GM18505 (cell line): ENCODE results near the gene ARMH3.
A peak's percentile ranks its signal among the peaks of the same experiment; 100 is the strongest.

Source experiments
- ATAC-seq: cut with Tn5 transposase; IDR thresholded peaks from one replicate; pipeline ENCODE4 v1.9.1; 2021; ENCODE audit not compliant: unreplicated experiment
- POLR2A ChIP-seq: IDR thresholded peaks from 4 replicates; pipeline ENCODE4 v1.6.1; 2011; ENCODE audit warnings: borderline replicate concordance; ENCODE audit not compliant: insufficient read depth, insufficient read length; ENCODE audit errors: extremely low read depth

Gene ARMH3

DNA sequence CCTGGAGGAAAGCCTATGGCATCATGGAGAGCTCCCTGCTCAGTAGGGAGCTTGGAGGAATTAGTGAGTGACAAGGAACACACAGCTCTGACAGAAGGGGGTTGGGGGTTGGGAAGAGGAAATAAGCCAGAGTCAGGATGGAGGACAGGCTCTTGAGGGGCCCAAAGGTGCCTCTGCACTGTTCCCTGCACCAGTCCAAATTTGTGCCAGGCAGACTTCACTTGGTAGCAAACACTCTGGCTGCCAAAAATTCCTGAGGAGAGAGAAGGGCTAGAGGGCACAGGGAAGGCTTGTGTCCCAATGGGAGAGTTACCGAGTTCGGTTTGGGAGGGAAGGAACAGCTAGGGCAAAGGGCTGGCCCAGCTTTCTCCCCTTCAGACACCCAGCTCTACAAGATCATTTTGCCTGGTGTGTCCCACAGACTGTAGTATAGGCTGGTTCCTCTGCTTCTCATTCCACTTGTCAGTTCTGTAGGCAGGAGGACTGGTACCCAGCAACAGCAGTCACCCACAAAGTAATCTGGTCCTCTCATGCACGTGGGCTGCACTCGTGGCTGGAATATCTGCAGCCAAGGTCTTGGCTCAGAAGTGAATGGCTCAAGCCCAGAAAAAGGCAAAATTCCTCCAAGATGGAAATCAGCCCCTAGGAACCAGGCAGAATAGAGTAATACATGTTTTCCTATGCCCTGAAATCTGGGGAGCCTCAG lies 204.4 kb downstream of the ARMH3 start:
- TF ChIP-seq POLR2A = no peak
- no peak for ATAC-seq

GRCh38 chr10:101850749-101851148 lies 205.2 kb downstream of the ARMH3 start:
- TF ChIP-seq POLR2A = no peak
- no peak for ATAC-seq

- ATAC-seq = no peak
- TF ChIP-seq POLR2A = no peak
Observed at GRCh38 chr10:101848894-101849351, 207.1 kb downstream of the ARMH3 start.

GRCh38 chr10:101848408-101848807 lies 207.6 kb downstream of the ARMH3 start:
- no peak for ATAC-seq
- TF ChIP-seq POLR2A = no peak

DNA sequence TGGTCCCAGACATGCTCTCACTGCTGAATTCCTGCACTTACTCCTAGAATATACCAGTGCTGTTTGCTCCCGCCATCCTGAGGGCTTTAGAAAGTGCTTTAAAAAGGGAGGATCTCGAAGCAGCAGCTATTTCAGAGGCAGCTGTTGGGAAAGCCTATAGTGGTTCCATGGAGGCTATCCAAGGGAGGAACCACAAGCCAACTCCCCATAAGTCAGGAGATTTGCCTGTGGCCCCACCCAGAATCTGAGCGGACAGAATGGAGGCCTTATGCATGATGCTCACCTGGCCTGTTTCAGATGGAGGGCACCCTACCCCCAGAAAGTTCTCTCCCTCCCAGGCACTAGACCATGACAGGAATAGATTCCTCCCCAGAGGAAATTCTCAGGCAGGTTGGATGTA lies 210.1 kb downstream of the ARMH3 start:
- ATAC-seq = no peak
- TF ChIP-seq POLR2A = no peak

DNA sequence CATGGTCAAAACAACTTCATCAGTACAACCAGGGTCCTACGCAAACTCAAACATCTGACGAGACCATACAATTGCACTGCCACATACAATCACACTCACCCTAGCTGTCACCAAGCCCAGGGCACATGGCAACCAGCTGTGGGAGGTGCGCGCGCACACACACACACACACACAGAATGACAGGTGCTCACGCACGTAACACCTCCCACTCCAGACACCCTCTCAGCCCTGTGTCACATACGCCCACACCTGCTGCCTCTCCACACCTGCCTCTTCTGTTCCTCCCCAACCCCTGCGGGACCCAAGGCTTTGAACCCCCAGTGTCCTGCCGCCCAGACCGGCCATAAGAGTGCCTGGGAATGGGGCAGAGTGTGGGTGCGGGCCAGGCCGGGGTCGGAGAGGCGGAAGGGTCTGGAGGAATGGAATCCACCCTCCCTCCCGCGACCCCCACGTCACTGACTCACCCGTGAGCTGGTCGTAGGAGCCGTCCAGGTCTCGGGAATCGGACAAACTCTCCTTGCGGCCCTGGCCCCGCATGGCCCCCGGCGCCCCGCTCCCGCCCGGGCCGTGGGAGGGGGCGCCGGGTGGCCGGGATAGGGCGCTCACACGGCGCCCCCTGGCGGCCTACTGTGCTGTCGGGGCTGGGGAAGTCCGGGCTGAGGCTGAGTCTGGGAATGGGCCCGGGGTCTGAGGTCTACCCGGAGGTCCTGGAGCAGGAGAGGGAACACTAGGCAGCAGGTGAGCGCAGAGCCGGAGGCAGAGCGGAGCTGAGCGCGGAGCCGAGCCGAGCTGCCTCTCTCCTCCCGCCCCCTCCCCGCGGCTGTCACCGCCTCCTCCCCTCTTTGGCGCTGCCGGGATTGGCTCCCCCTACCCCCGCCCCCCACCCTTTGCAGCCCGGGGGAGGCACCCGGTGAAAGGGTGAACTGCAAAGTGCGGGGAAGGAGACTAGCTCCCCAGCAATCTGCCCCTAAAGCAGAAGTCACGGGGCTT lies 212.6 kb downstream of the ARMH3 start, which contains the start of gene KCNIP2:
Gene KCNIP2 (minus strand): TSS at position 769 of the 990 bp plus-strand sequence. CDS start 232 bp downstream, at position 537.
- peak; percentile 14 for TF ChIP-seq POLR2A
- ATAC-seq = no peak

DNA sequence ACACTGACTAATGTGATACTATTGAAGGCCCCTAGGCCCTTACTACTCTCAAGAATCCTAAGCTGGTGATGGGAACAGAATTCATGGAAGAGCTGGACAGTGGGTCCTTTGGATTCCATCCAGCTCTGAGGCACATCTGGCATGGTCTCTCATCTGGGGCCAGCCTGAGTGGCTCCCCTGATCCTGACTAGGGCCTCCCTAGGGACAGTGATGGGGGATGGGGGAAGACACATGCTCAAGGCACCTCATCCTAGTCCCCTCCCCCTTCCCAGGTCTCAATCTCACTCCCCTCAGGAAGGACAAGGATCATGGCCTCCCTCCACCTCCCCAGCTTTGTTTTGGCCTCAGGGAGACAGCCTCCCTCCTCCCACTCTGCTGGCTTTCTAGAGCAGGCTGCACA lies 214.1 kb downstream of the ARMH3 start:
- TF ChIP-seq POLR2A = no peak
- ATAC-seq = no peak

DNA sequence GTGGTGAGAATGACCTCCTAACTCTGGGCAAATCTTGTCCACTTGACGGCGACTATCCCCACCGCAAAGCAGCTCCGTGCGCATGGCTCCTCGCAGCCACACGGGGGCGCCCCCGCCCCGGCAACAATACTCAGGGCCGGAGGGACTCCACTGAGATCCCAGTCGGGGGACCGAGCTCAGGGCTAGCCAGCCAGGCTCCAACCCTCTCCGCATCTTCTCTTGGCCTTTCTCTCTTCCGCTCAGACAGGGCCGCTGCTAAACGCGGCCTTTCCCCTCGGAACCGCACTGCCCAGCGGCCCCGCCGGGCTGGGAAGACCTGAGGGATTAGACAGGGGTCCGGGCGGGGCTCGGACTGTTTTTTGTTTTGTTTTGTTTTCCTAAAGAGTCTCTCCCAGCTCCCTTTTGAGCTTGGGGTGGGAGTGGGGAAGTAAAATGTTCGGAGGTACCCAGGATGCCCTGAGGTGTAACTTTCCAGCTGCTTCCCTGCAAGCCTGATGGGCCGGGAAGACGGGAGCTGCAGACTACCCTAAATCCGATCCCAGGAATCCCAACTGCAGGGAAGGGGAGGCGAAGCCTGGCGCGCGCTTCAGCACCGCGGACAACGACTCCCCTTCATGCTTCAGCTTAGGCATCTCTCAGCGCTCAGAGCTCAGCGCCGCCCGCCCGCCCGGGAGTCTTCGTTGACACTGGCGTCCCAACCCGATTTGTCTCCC lies 215.1 kb downstream of the ARMH3 start:
- peak; percentile 60 for ATAC-seq
- TF ChIP-seq POLR2A = no peak

- TF ChIP-seq POLR2A = no peak
- ATAC-seq = no peak
Observed at GRCh38 chr10:101840102-101840684, 215.8 kb downstream of the ARMH3 start.

DNA sequence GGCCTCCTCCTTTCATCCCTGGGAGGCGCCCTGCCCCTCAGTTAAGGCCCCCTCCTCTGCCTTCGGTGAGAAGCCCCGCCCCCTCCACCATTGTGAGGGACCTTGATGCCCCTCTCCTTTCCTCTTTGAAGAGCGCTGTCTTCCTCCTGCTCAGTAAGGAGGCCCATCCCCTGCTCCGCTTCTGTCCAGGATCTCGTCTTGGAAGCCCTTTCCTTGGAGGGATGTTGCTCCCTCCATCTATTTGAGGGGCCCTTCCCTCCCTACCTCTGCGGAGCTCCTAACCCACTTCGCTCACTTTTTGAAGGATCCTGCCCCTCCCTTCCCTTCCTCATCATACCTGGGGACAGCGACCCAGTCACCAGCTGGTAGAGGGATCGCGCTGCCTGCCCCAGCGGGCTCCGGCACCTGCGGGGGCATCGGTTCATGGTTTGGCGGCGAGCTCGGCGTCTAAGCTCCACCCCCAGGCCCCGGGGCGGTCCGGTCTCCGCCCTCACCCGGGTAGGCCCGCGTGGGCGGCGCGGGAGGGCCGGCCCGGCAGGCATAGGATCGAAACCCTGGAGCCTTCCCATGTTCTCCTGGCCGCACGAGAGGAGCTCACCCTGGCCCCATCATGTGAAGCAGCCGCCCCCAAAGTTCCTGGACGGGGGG lies 216.4 kb downstream of the ARMH3 start:
- ATAC-seq = no peak

DNA sequence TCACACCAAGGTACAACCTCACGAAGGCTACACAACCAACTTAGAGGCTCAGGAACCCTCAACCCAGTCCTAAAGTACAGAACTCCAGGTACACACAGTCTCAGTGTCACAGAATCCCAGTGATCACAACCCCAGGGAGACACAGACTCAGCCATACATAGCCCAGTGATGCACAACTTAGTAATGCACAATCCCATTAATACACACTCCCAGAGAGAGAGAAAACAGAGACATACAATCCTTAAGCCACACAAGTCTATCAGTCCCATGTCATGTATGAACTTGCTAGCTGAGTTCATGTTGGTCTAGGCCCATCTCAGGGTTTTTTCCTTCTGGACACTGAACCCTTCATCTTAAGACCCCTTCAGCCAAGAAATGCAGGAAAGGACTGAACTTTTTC lies 217.0 kb downstream of the ARMH3 start:
- ATAC-seq = no peak

More for the DNA sequence above, 216.4 kb downstream of the ARMH3 start:
- TF ChIP-seq POLR2A = no peak

GRCh38 chr10:101838416-101838970 lies 217.5 kb downstream of the ARMH3 start:
- no peak for TF ChIP-seq POLR2A
- no peak for ATAC-seq

More for the DNA sequence above, 217.0 kb downstream of the ARMH3 start:
- no peak for TF ChIP-seq POLR2A
